CD8-positive, alpha-beta memory T cell (primary cell): ENCODE data around the gene PLIN3. TPM values are rescaled to one million over a fixed set of nuclear protein-coding genes. Genes with fewer than 3 reads are reported as not detected.
"Not testable (repeated sequence)": the region's sequence is repeated elsewhere in the genome, so short reads cannot be mapped to it uniquely, and the experiment has no call there.

Source experiments
- CTCF ChIA-PET: fragments of 350-600 bp; sonication (Branson Sonifier 250); formaldehyde crosslinking; loops from one replicate; lab custom pipeline; 2021; ENCODE audit warnings: antibody characterized with exemption; lab: Charles Lee
- POLR2A ChIA-PET: fragments of 350-600 bp; sonication (Branson Sonifier 250); formaldehyde crosslinking; loops from one replicate; lab custom pipeline; 2021; ENCODE audit warnings: antibody characterized with exemption; lab: Charles Lee
- DNase-seq, 5 donors: peaks; one replicate each; pipeline versions ENCODE4 v3.0.0 to v3.0.0-alpha.2; 2020 to 2022; ENCODE audit warnings: mixed read lengths in 1 of 5
- H3K27ac ChIP-seq: one replicate; pipeline ENCODE4 v1.7.0; 2013; ENCODE audit warnings: low read depth, mild to moderate bottlenecking, low read length, moderate library complexity
- H3K27me3 ChIP-seq: 2 replicates; pipeline ENCODE4 v1.7.0; 2013; ENCODE audit warnings: low read length, mild to moderate bottlenecking; ENCODE audit not compliant: insufficient read depth, poor library complexity, severe bottlenecking
- H3K36me3 ChIP-seq: 2 replicates; pipeline ENCODE4 v1.7.0; 2013; ENCODE audit warnings: mild to moderate bottlenecking, low read length, moderate library complexity; ENCODE audit not compliant: insufficient read depth
- H3K4me1 ChIP-seq: 2 replicates; pipeline ENCODE4 v1.7.0; 2013; ENCODE audit warnings: mild to moderate bottlenecking, low read length, moderate library complexity; ENCODE audit not compliant: insufficient read depth
- H3K4me3 ChIP-seq: 2 replicates; pipeline ENCODE4 v1.7.0; 2013; ENCODE audit warnings: mild to moderate bottlenecking, low read length
- H3K9me3 ChIP-seq: 2 replicates; pipeline ENCODE4 v1.7.0; 2013; ENCODE audit warnings: mild to moderate bottlenecking, low read length
- H3K27ac Mint-ChIP-seq, 8 donors: one replicate each; pipeline ENCODE4 v1.8.0; 2020 to 2021; ENCODE audit warnings: mixed read lengths in 8 of 8, mild to moderate bottlenecking in 6 of 8, inconsistent platforms in 3 of 8, moderate library complexity in 3 of 8
- H3K27me3 Mint-ChIP-seq, 2 donors: one replicate each; pipeline ENCODE4 v1.8.0; 2020 to 2021; ENCODE audit warnings: mixed read lengths in 2 of 2, mild to moderate bottlenecking in 1 of 2, moderate library complexity in 1 of 2
- H3K36me3 Mint-ChIP-seq, 3 donors: one replicate each; pipeline ENCODE4 v1.8.0; 2020 to 2021; ENCODE audit warnings: mixed read lengths in 3 of 3, inconsistent platforms in 1 of 3, mild to moderate bottlenecking in 1 of 3
- H3K4me1 Mint-ChIP-seq, 3 donors: one replicate each; pipeline ENCODE4 v1.8.0; 2020 to 2021; ENCODE audit warnings: mixed read lengths in 3 of 3, inconsistent platforms in 1 of 3, mild to moderate bottlenecking in 1 of 3
- H3K4me3 Mint-ChIP-seq, 7 donors: one replicate each; pipeline ENCODE4 v1.8.0; 2020 to 2021; ENCODE audit warnings: mixed read lengths in 7 of 7, mild to moderate bottlenecking in 6 of 7, moderate library complexity in 4 of 7, inconsistent platforms in 2 of 7
- H3K9me3 Mint-ChIP-seq, 5 donors: one replicate each; pipeline ENCODE4 v1.8.0; 2020 to 2022; ENCODE audit warnings: mixed read lengths in 5 of 5, mild to moderate bottlenecking in 3 of 5, moderate library complexity in 2 of 5, inconsistent platforms in 1 of 5
- polyA plus RNA-seq: library from polyadenylated mRNA; unstranded; fragments of 300-500 nt; fragmentation: Illumina TruSeq; gene quantifications from one replicate; pipeline ENCODE4 v1.2.3, GENCODE V29; 2021
- total RNA-seq, 2 experiments: library from RNA; stranded (reverse); gene quantifications; one replicate each; pipeline ENCODE4 v1.2.3, GENCODE V29; 2021

The PLIN3 gene
- total and polyA plus RNA-seq, 3 experiments from 2014 or later = 12.3 to 21.6 (median 15.4) TPM

- H3K27ac Mint-ChIP-seq = no peak overlapping the region
- H3K36me3 Mint-ChIP-seq = peaks cover 0 to 28% (median 3%) of the 10 kb centered on the region in 3 donors
- Histone ChIP-seq H3K27ac (no peak overlapping the region), H3K4me3 (no peak overlapping the region), H3K36me3 (peaks cover 5% of the 10 kb centered on the region), H3K9me3 (no peaks in the 10 kb centered on the region), H3K4me1 (peaks cover 3% of the 10 kb centered on the region), H3K27me3 (no peaks in the 10 kb centered on the region)
- ChIA-PET CTCF (interaction anchor here (0.8 to 4.0 kb wide), 3 partner anchors 9 to 230 kb away, joined by 3 to 24 read pairs (median 7); partner anchors contain the start of gene FEM1A), POLR2A (no interaction called here)
- no peak for DNase-seq
- H3K4me1 Mint-ChIP-seq = peaks cover 5 to 11% (median 8%) of the 10 kb centered on the region in 3 donors
- H3K9me3 Mint-ChIP-seq = no peaks in the 10 kb centered on the region
- no peak overlapping the region for H3K4me3 Mint-ChIP-seq
- no peaks in the 10 kb centered on the region for H3K27me3 Mint-ChIP-seq
Measured at GRCh38 chr19:4801085-4801619, 66.3 kb downstream of the PLIN3 start.

DNA sequence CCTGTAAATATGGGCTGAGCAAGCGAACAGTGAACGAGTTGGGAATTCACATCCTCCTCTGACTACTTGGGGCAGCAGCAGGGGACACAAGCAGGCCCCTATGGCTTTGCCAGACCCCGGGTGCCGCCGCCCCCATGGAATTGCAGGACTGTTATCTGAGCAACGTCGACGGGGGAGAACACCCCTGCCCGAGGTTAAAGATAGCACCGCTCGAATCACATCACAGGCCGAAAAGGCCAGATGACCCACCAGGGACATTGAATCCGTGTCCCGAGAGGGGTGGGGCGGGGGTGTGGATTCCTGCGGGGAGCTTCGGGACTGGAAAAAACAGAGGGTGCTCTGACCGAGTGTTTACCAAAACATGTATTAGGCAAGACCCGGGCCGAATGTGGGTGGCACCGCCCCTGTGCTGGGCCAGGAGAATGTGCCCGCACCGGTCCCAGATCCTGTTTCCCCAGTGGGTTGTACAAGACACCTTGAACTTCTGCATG lies 66.8 kb downstream of the PLIN3 start:
- H3K27me3 Mint-ChIP-seq = no peaks in the 10 kb centered on the region

DNA sequence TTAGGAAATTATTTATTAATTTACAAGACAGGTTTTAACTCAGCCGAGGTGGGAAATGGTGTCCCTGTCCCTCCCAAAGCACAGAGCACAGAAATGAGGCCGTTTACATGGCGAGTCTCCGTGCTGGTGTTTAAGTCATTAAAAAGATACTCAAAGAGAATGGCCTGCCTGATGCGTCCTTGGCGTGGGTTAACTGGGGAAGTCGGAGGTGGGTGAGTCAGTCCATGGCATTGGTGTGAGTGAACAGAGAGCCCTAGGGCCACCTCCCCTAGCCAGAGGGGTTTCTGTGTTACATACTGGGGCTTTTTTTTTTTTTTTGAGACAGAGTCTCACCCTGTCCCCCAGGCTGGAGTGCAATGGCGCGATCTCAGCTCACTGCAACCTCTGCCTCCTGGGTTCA lies 72.1 kb downstream of the PLIN3 start:
- peak overlapping the region in 6 of 7 donors; percentile 4 to 79 (median 27) for H3K4me3 Mint-ChIP-seq
- no peaks in the 10 kb centered on the region for H3K27me3 Mint-ChIP-seq
- peaks cover 28% of the 10 kb centered on the region for H3K4me1 ChIP-seq
- peak overlapping the region in 5 of 8 donors; percentile 58 to 92 (median 63) for H3K27ac Mint-ChIP-seq
- DNase-seq = no peak
- no peak overlapping the region for H3K4me3 ChIP-seq
- no peak overlapping the region for H3K27ac ChIP-seq
- ChIA-PET POLR2A (no interaction called here), CTCF (no interaction called here)
- H3K36me3 Mint-ChIP-seq = peaks cover 0 to 68% (median 5%) of the 10 kb centered on the region in 3 donors
- no peaks in the 10 kb centered on the region for H3K27me3 ChIP-seq
- no peaks in the 10 kb centered on the region for H3K9me3 Mint-ChIP-seq
- H3K36me3 ChIP-seq = peaks cover 15% of the 10 kb centered on the region
- H3K4me1 Mint-ChIP-seq = peaks cover 28 to 45% (median 41%) of the 10 kb centered on the region in 3 donors
- H3K9me3 ChIP-seq = no peaks in the 10 kb centered on the region

More for the DNA sequence above, 66.8 kb downstream of the PLIN3 start:
- CTCF ChIA-PET = interaction anchor here (0.8 to 4.0 kb wide), 5 partner anchors 9 to 231 kb away, joined by 3 to 24 read pairs (median 7); partner anchors contain the start of gene FEM1A
- peaks cover 6 to 13% (median 13%) of the 10 kb centered on the region in 3 donors for H3K4me1 Mint-ChIP-seq
- no peaks in the 10 kb centered on the region for H3K9me3 Mint-ChIP-seq
- Histone ChIP-seq H3K36me3 (peaks cover 5% of the 10 kb centered on the region), H3K4me1 (peaks cover 3% of the 10 kb centered on the region), H3K9me3 (no peaks in the 10 kb centered on the region), H3K4me3 (no peak overlapping the region), H3K27ac (no peak overlapping the region), H3K27me3 (no peaks in the 10 kb centered on the region)
- H3K4me3 Mint-ChIP-seq = no peak overlapping the region
- no peak for DNase-seq
- H3K36me3 Mint-ChIP-seq = peaks cover 0 to 33% (median 3%) of the 10 kb centered on the region in 3 donors
- H3K27ac Mint-ChIP-seq = no peak overlapping the region
- POLR2A ChIA-PET = interaction anchor here (0.6 kb wide), 1 partner anchor 70 kb away, joined by 3 read pairs; no protein-coding TSS in a partner anchor

GRCh38 chr19:4794971-4795370 lies 72.5 kb downstream of the PLIN3 start:
- Mint-ChIP-seq H3K36me3 (peaks cover 0 to 68% (median 5%) of the 10 kb centered on the region in 3 donors), H3K9me3 (no peaks in the 10 kb centered on the region), H3K27ac (peak overlapping the region in 5 of 8 donors; percentile 3 to 61 (median 29)), H3K4me3 (peak overlapping the region in 3 of 7 donors; percentile 49 to 79 (median 56)), H3K4me1 (peaks cover 28 to 45% (median 41%) of the 10 kb centered on the region in 3 donors), H3K27me3 (no peaks in the 10 kb centered on the region)
- no peaks in the 10 kb centered on the region for H3K27me3 ChIP-seq
- peaks cover 28% of the 10 kb centered on the region for H3K4me1 ChIP-seq
- H3K27ac ChIP-seq = no peak overlapping the region
- H3K36me3 ChIP-seq = peaks cover 15% of the 10 kb centered on the region
- no peak overlapping the region for H3K4me3 ChIP-seq
- CTCF ChIA-PET = no interaction called here
- H3K9me3 ChIP-seq = no peaks in the 10 kb centered on the region
- POLR2A ChIA-PET = no interaction called here
- DNase-seq = no peak

DNA sequence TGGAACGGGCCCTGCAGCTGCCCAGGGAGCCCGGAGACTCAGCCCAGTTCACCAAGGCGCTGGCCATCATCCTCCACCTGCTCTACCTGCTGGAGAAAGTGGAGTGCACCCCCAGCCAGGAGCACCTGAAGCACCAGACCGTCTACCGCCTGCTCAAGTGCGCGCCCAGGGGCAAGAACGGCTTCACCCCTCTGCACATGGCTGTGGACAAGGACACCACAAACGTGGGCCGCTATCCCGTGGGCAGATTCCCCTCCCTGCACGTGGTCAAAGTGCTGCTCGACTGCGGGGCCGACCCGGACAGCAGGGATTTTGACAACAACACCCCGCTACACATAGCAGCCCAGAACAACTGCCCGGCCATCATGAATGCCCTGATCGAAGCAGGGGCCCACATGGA lies 74.2 kb downstream of the PLIN3 start:
- not testable (repeated sequence) for H3K36me3 ChIP-seq, DNase-seq, H3K9me3 ChIP-seq, H3K27ac ChIP-seq, H3K27me3 Mint-ChIP-seq, H3K9me3 Mint-ChIP-seq, H3K27me3 ChIP-seq, H3K4me3 ChIP-seq
- H3K4me1 ChIP-seq = peaks cover 28% of the 10 kb centered on the region
- Mint-ChIP-seq H3K36me3 (peaks cover 0 to 57% (median 5%) of the 10 kb centered on the region in 3 donors), H3K4me1 (peaks cover 28 to 45% (median 41%) of the 10 kb centered on the region in 3 donors), H3K4me3 (peak overlapping the region; percentile 60 to 85 (median 77)), H3K27ac (peak overlapping the region in 5 of 8 donors; percentile 14 to 55 (median 26))
- POLR2A ChIA-PET = interaction anchor here (3.1 kb wide), 1 partner anchor 70 kb away, joined by 24 read pairs; the partner anchor contains the start of gene DPP9
- CTCF ChIA-PET = interaction anchor here (1.1 kb wide), 1 partner anchor 16 kb away, joined by 3 read pairs; no protein-coding TSS in a partner anchor

- H3K4me3 Mint-ChIP-seq = peak overlapping the region; percentile 60 to 85 (median 77)
- POLR2A ChIA-PET = interaction anchor here (3.1 kb wide), 1 partner anchor 69 kb away, joined by 24 read pairs; the partner anchor contains the start of gene DPP9
- peak overlapping the region in 6 of 8 donors; percentile 26 to 85 (median 64) for H3K27ac Mint-ChIP-seq
- peaks cover 0 to 54% (median 5%) of the 10 kb centered on the region in 3 donors for H3K36me3 Mint-ChIP-seq
- not testable (repeated sequence) for H3K27me3 Mint-ChIP-seq, H3K36me3 ChIP-seq, H3K27ac ChIP-seq, DNase-seq, H3K27me3 ChIP-seq, H3K9me3 ChIP-seq, H3K4me3 ChIP-seq, H3K9me3 Mint-ChIP-seq
- H3K4me1 ChIP-seq = peaks cover 28% of the 10 kb centered on the region
- H3K4me1 Mint-ChIP-seq = peaks cover 28 to 45% (median 41%) of the 10 kb centered on the region in 3 donors
- CTCF ChIA-PET = interaction anchor here (1.1 kb wide), 1 partner anchor 16 kb away, joined by 3 read pairs; no protein-coding TSS in a partner anchor
Measured at GRCh38 chr19:4792866-4793195, 74.6 kb downstream of the PLIN3 start.

DNA sequence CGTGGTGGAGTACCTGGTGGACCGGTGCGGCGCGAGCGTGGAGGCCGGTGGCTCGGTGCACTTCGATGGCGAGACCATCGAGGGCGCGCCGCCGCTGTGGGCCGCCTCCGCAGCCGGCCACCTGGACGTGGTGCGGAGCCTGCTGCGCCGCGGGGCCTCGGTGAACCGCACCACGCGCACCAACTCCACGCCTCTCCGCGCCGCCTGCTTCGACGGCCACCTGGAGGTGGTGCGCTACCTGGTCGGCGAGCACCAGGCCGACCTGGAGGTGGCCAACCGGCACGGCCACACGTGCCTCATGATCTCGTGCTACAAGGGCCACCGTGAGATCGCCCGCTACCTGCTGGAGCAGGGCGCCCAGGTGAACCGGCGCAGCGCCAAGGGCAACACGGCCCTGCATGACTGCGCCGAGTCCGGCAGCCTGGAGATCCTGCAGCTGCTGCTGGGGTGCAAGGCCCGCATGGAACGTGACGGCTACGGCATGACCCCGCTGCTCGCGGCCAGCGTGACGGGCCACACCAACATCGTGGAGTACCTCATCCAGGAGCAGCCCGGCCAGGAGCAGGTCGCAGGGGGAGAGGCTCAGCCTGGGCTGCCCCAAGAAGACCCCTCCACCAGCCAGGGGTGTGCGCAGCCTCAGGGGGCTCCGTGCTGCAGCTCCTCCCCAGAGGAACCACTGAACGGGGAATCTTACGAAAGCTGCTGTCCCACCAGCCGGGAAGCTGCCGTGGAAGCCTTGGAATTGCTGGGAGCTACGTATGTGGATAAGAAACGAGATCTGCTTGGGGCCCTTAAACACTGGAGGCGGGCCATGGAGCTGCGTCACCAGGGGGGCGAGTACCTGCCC lies 75.2 kb downstream of the PLIN3 start:
- H3K4me3 Mint-ChIP-seq = peak overlapping the region; percentile 76 to 96 (median 82)
- POLR2A ChIA-PET = interaction anchor here (0.6 to 3.1 kb wide), 6 partner anchors 69 to 894 kb away, joined by 3 to 24 read pairs (median 4); partner anchors contain the start of genes DPP9 and KDM4B
- peak overlapping the region in 6 of 8 donors; percentile 59 to 92 (median 84) for H3K27ac Mint-ChIP-seq
- H3K27me3 ChIP-seq, H3K9me3 ChIP-seq, DNase-seq, H3K36me3 ChIP-seq, H3K27me3 Mint-ChIP-seq, H3K9me3 Mint-ChIP-seq: not testable (repeated sequence)
- Histone ChIP-seq H3K4me3 (peak overlapping the region; percentile 72), H3K4me1 (peaks cover 28% of the 10 kb centered on the region), H3K27ac (peak overlapping the region; percentile 84)
- H3K4me1 Mint-ChIP-seq = peaks cover 28 to 45% (median 41%) of the 10 kb centered on the region in 3 donors
- peaks cover 0 to 48% (median 5%) of the 10 kb centered on the region in 3 donors for H3K36me3 Mint-ChIP-seq
- CTCF ChIA-PET = interaction anchor here (0.9 to 5.3 kb wide), 16 partner anchors 8 to 226 kb away, joined by 3 to 57 read pairs (median 6); partner anchors contain the start of gene DPP9
